ENCODE results near the gene ANKDD1A. TPM values are rescaled to one million over a fixed set of nuclear protein-coding genes. Genes with fewer than 3 reads are reported as not detected.

Gene ANKDD1A
- total and polyA plus RNA-seq, 2 experiments from 2014 or later = 6.7 to 9.3 TPM

DNA sequence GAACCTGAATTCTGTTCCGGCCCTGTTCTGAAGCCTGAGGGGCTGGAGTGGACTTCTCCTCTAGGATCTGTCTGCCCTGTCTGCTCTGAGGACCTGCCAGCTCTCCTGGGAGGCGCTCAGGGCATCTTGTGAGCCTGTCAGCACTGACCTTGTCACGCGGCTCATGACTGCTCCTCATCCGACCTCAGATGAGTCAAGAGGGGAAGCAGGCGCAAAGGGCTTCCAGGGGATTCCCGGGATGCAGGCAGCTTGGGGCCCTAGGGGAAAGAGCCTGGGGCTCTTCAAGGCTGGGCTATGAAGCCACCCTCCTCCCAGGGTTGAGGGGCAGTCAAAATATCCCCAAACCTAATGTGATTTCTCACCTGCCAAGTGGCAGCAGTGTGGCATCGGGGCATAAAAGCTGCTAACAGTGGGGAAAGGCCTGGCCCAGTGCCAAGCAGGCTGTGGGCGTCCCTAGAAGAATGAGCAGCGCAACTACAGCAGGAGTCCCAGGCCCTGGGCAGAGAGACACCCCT is 27.6 kb upstream of the ANKDD1A start:
- Mint-ChIP-seq H3K36me3 (ENCODE audit: low read depth) (no peaks in the 10 kb centered on the region), H3K4me3 (no peak overlapping the region), H3K27ac (no peak overlapping the region), H3K9me3 (no peaks in the 10 kb centered on the region), H3K4me1 (peaks cover 16% of the 10 kb centered on the region), H3K27me3 (ENCODE audit: insufficient read depth, low read depth, poor library complexity) (peaks cover 11% of the 10 kb centered on the region)
- Histone ChIP-seq H4K20me1 (replicated peaks; ENCODE audit: insufficient read depth) (no peaks in the 10 kb centered on the region), H3K4me1 (ENCODE audit: insufficient read depth) (peaks cover 9% of the 10 kb centered on the region), H3K27me3 (ENCODE audit: insufficient read depth) (no peaks in the 10 kb centered on the region), H3K27ac (ENCODE audit: low read depth) (no peak overlapping the region), H3K4me2 (no peak overlapping the region), H3F3A (replicated peaks; ENCODE audit: low read depth) (0 out of 2 replicates have a peak, but pooled peaks cover 4% of the 10 kb centered on the region), H2AFZ (peak overlapping the region; percentile 47; the same call in 1 of the 2 replicates), H3K79me2 (replicated peaks; ENCODE audit: insufficient read depth) (no peaks in the 10 kb centered on the region), H3K9me2 (ENCODE audit: insufficient read depth) (no peaks in the 10 kb centered on the region), H3K36me3 (ENCODE audit: insufficient read depth) (no peaks in the 10 kb centered on the region), H3K4me3 (no peak overlapping the region)
- ATAC-seq (peak; percentile 82), DNase-seq (ENCODE audit: low spot score) (no peak)
- TF ChIP-seq JUNB (IDR thresholded peaks at IDR 0.05; ENCODE audit: unreplicated experiment) = no peak
- no peak for TF ChIP-seq EZH2 (IDR thresholded peaks at IDR 0.05; ENCODE audit: low read depth, unreplicated experiment)
- no peak for TF ChIP-seq CREB1 (CRISPR knock-in tag; IDR thresholded peaks at IDR 0.05; ENCODE audit: low read depth)

- TF ChIP-seq CREB1 (CRISPR knock-in tag; IDR thresholded peaks at IDR 0.05; ENCODE audit: low read depth) = no peak
- TF ChIP-seq ZNF114 (CRISPR knock-in tag; IDR thresholded peaks at IDR 0.05) = no peak
- TF ChIP-seq REST (IDR thresholded peaks at IDR 0.05; ENCODE audit: unreplicated experiment) = no peak
- no peak for TF ChIP-seq ETS1 (IDR thresholded peaks at IDR 0.05)
- TF ChIP-seq EZH2 (IDR thresholded peaks at IDR 0.05; ENCODE audit: low read depth, unreplicated experiment) = no peak
- DNase-seq (ENCODE audit: low spot score) (no peak), ATAC-seq (no peak)
- Mint-ChIP-seq H3K4me1 (peaks cover 16% of the 10 kb centered on the region), H3K27me3 (ENCODE audit: insufficient read depth, low read depth, poor library complexity) (peaks cover 11% of the 10 kb centered on the region), H3K27ac (no peak overlapping the region), H3K4me3 (no peak overlapping the region), H3K9me3 (no peaks in the 10 kb centered on the region), H3K36me3 (ENCODE audit: low read depth) (no peaks in the 10 kb centered on the region)
- H3K4me2 ChIP-seq = no peak overlapping the region
- no peak overlapping the region for H3K4me3 ChIP-seq
- H3K27me3 ChIP-seq (ENCODE audit: insufficient read depth) = no peaks in the 10 kb centered on the region
- H4K20me1 ChIP-seq (replicated peaks; ENCODE audit: insufficient read depth) = no peaks in the 10 kb centered on the region
- H2AFZ ChIP-seq = no peak overlapping the region
- no peaks in the 10 kb centered on the region for H3K9me2 ChIP-seq (ENCODE audit: insufficient read depth)
- H3F3A ChIP-seq (replicated peaks; ENCODE audit: low read depth) = 0 out of 2 replicates have a peak, but pooled peaks cover 4% of the 10 kb centered on the region
- H3K36me3 ChIP-seq (ENCODE audit: insufficient read depth) = no peaks in the 10 kb centered on the region
- no peak overlapping the region for H3K27ac ChIP-seq (ENCODE audit: low read depth)
- H3K79me2 ChIP-seq (replicated peaks; ENCODE audit: insufficient read depth) = no peaks in the 10 kb centered on the region
- peaks cover 9% of the 10 kb centered on the region for H3K4me1 ChIP-seq (ENCODE audit: insufficient read depth)
Measured at GRCh38 chr15:64884679-64885078, 27.0 kb upstream of the ANKDD1A start.

Data from GM23338 (cell line).